Stomach (tissue), 9 donors: ENCODE results near the gene PRKAG1. TPM values are rescaled to one million over a fixed set of nuclear protein-coding genes. Genes with fewer than 3 reads are reported as not detected.

ENCODE experiments used
- DNase-seq, 2 donors: peaks; one replicate each; pipeline versions ENCODE4 v3.0.0 to v3.0.0-alpha.2; 2013 to 2019
- H3K27ac ChIP-seq, 5 donors: fragments of 200-600 bp in 4 of 5; sonication (generic) in 4 of 5; one replicate each; pipeline ENCODE4 v1.5.1; 2013 to 2019; ENCODE audit warnings: mild to moderate bottlenecking in 1 of 5, moderate library complexity in 1 of 5
- H3K27me3 ChIP-seq, 3 donors: fragments of 200-600 bp; sonication (generic); one replicate each; pipeline ENCODE4 v1.5.1; 2017 to 2019; ENCODE audit warnings: mixed run types in 1 of 3
- H3K36me3 ChIP-seq, 4 donors: fragments of 200-600 bp; sonication (generic); 1 replicate in 3 of 4; 2 replicates in 1 of 4; pipeline ENCODE4 v1.5.1; 2016 to 2019
- H3K4me1 ChIP-seq, 4 donors: fragments of 200-600 bp; sonication (generic); one replicate each; pipeline ENCODE4 v1.5.1; 2016 to 2019
- H3K4me3 ChIP-seq, 4 donors: fragments of 200-600 bp; sonication (generic) in 3 of 4; one replicate each; pipeline ENCODE4 v1.5.1; 2016 to 2019; ENCODE audit warnings: mild to moderate bottlenecking in 1 of 4
- H3K9me3 ChIP-seq, 4 donors: fragments of 200-600 bp; sonication (generic); one replicate each; pipeline ENCODE4 v1.5.1; 2016 to 2019
- CTCF ChIP-seq, 7 experiments: fragments of 450-650 bp in 4 of 7; fragments of 200-600 bp in 3 of 7; sonication (generic) in 3 of 7; IDR thresholded peaks; one replicate each; pipeline ENCODE4 v1.5.1; 2016 to 2019; ENCODE audit warnings: antibody characterized with exemption in 7 of 7, control low read depth in 2 of 7, mild to moderate bottlenecking in 1 of 7
- EP300 ChIP-seq: sonication (generic); formaldehyde crosslinking; IDR thresholded peaks from one replicate; pipeline ENCODE4 v1.6.1; 2017; ENCODE audit warnings: antibody characterized with exemption
- POLR2A ChIP-seq, 4 donors: fragments of 450-650 bp; IDR thresholded peaks; one replicate each; pipeline ENCODE4 v1.6.1; 2016; ENCODE audit warnings: antibody characterized with exemption in 4 of 4, control low read depth in 2 of 4, mild to moderate bottlenecking in 1 of 4, moderate library complexity in 1 of 4
- POLR2AphosphoS5 ChIP-seq, 3 donors: sonication (generic); formaldehyde crosslinking; IDR thresholded peaks; one replicate each; pipeline ENCODE4 v1.6.1; 2016; ENCODE audit warnings: antibody characterized with exemption in 3 of 3
- WGBS, 5 donors: extraction: QIAGEN DNeasy Blood & Tissue Kit in 3 of 5; methylation state at CpG; one replicate each; pipeline versions ENCODE4 v1.1.5 to v1.1.7; 2013 to 2018; 5-methylcytosine and 5-hydroxymethylcytosine counted together
- intact Hi-C: fragments of 100-400 bp; cut with DNase I; formaldehyde crosslinking; loops from one replicate; pipeline ENCODE4 v1.15.1; 2023; ENCODE audit warnings: low total_unique reads
- polyA plus RNA-seq, 3 donors: library from polyadenylated mRNA; stranded (reverse); fragments of 200-250 nt; gene quantifications; one replicate each; pipeline ENCODE4 v1.2.3, GENCODE V29; 2013
- total RNA-seq, 5 donors: library from RNA; depleted of rRNA; stranded (reverse); fragments of >200 nt; gene quantifications; one replicate each; pipeline versions ENCODE4 v1.1.0 to v1.2.3, GENCODE V29; 2014 to 2016
- donor health status: healthy with polysubstance abuse.
- donor health status: Bipolar disorder and iron deficiency.
- donor health status: healthy.

The PRKAG1 gene
- total and polyA plus RNA-seq, 8 donors, result 5.8 to 68.7 (median 43.2) TPM

GRCh38 chr12:48961331-48961730 is 57.2 kb downstream of the PRKAG1 start:
- H3K9me3 ChIP-seq, result no peaks in the 10 kb centered on the region
- no peak overlapping the region for H3K4me3 ChIP-seq
- H3K27me3 ChIP-seq, result peaks cover 0 to 19% (median 0%) of the 10 kb centered on the region in 3 donors
- no peak for DNase-seq
- H3K27ac ChIP-seq, result no peak overlapping the region
- H3K36me3 ChIP-seq, result no peaks in the 10 kb centered on the region
- intact Hi-C loops, result no loop called here
- peaks cover 0 to 9% (median 8%) of the 10 kb centered on the region in 4 donors for H3K4me1 ChIP-seq
- 30 to 57% (median 44%) methylated on average over 4 of the region's 4 CpGs for WGBS, 5 donors
- TF ChIP-seq EP300 (no peak), POLR2AphosphoS5 (IDR thresholded peaks at IDR 0.05) (no peak), POLR2A (IDR thresholded peaks at IDR 0.05) (no peak), CTCF (IDR thresholded peaks at IDR 0.05) (no peak)

- peaks cover 4 to 14% (median 10%) of the 10 kb centered on the region in 4 donors for H3K4me1 ChIP-seq
- TF ChIP-seq POLR2AphosphoS5 (IDR thresholded peaks at IDR 0.05), result no peak
- no peak for TF ChIP-seq CTCF (IDR thresholded peaks at IDR 0.05)
- TF ChIP-seq EP300, result no peak
- no peak for TF ChIP-seq POLR2A (IDR thresholded peaks at IDR 0.05)
- DNase-seq, result no peak
- no peaks in the 10 kb centered on the region for H3K36me3 ChIP-seq
- intact Hi-C loops, result no loop called here
- H3K27ac ChIP-seq, result no peak overlapping the region
- H3K9me3 ChIP-seq, result no peaks in the 10 kb centered on the region
- 52 to 68% (median 54%) methylated on average over 3 of the region's 3 CpGs for WGBS, 5 donors
- H3K27me3 ChIP-seq, result peaks cover 0 to 14% (median 0%) of the 10 kb centered on the region in 3 donors
- H3K4me3 ChIP-seq, result no peak overlapping the region
Measured at GRCh38 chr12:48960834-48961233, 57.7 kb downstream of the PRKAG1 start.

- no peaks in the 10 kb centered on the region for H3K9me3 ChIP-seq
- H3K4me3 ChIP-seq, result peak overlapping the region; percentile 84 to 100 (median 96)
- 15 to 42% (median 24%) methylated on average over 3 of the region's 3 CpGs for WGBS, 5 donors
- H3K27ac ChIP-seq, result peak overlapping the region in 1 of 5 donors; percentile 92
- no peaks in the 10 kb centered on the region for H3K27me3 ChIP-seq
- intact Hi-C loops, result no loop called here
- peaks cover 1 to 10% (median 5%) of the 10 kb centered on the region in 4 donors for H3K36me3 ChIP-seq
- no peak for DNase-seq
- no peak for TF ChIP-seq POLR2AphosphoS5 (IDR thresholded peaks at IDR 0.05)
- TF ChIP-seq CTCF (IDR thresholded peaks at IDR 0.05), result no peak
- no peak for TF ChIP-seq EP300
- TF ChIP-seq POLR2A (IDR thresholded peaks at IDR 0.05), result no peak
- peaks cover 7 to 35% (median 20%) of the 10 kb centered on the region in 4 donors for H3K4me1 ChIP-seq
Measured at GRCh38 chr12:48958049-48958388, 60.6 kb downstream of the PRKAG1 start.

GRCh38 chr12:48957141-48958048 is 61.2 kb downstream of the PRKAG1 start, which contains the start of gene ARF3:
Gene ARF3, minus strand, starts transcription at chr12:48957487. Its CDS starts 16,392 bp downstream, at chr12:48941095.
- 0 to 1% (median 0%) methylated on average over 53 to 58 of the region's 58 CpGs for WGBS, 5 donors
- TF ChIP-seq POLR2AphosphoS5 (IDR thresholded peaks at IDR 0.05) (peak in 2 of 3 donors; percentile 77 to 90), POLR2A (IDR thresholded peaks at IDR 0.05) (no peak)
- peak within 1 kb of the TSS; percentile 80 to 92 (median 85) for H3K27ac ChIP-seq
- H3K9me3 ChIP-seq, result no peaks in the 10 kb centered on the region
- H3K4me3 ChIP-seq, result peak within 1 kb of the TSS; percentile 84 to 100 (median 96)
- intact Hi-C loops, result no loop called here
- H3K4me1 ChIP-seq, result peaks cover 7 to 35% (median 20%) of the 10 kb centered on the region in 4 donors
- H3K27me3 ChIP-seq, result no peaks in the 10 kb centered on the region
- peak; percentile 96 to 98 for DNase-seq
- H3K36me3 ChIP-seq, result peaks cover 5 to 16% (median 11%) of the 10 kb centered on the region in 4 donors
